ENCODE data around the gene LRCH1.
A peak's percentile ranks its signal among the peaks of the same experiment; 100 is the strongest.

Gene LRCH1

GRCh38 chr13:46560778-46561177 is 7.8 kb downstream of the LRCH1 start:
- Histone ChIP-seq H3K9me3 (ENCODE audit: control extremely low read depth in 1 of 5, control insufficient read depth in 4 of 5, insufficient read depth in 2 of 5, low read depth in 1 of 5, low read length in 4 of 5) (no peaks in the 10 kb centered on the region), H3K27me3 (replicated peaks in 2 of 5; ENCODE audit: control insufficient read depth in 4 of 5, insufficient read depth in 5 of 5, low read length in 4 of 5) (no peaks in the 10 kb centered on the region), H3K4me1 (ENCODE audit: control extremely low read depth in 1 of 4, control insufficient read depth in 4 of 4, insufficient read depth in 4 of 4, low read length in 3 of 4) (peaks cover 5 to 12% (median 7%) of the 10 kb centered on the region in 4 experiments), H3K36me3 (ENCODE audit: control insufficient read depth in 4 of 4, insufficient read depth in 4 of 4, low read length in 3 of 4) (peaks cover 0 to 10% (median 0%) of the 10 kb centered on the region in 4 experiments), H3K4me3 (ENCODE audit: control insufficient read depth in 1 of 7, extremely low read depth in 1 of 7, insufficient read depth in 4 of 7, low read depth in 2 of 7, low read length in 6 of 7) (no peak overlapping the region), H3K27ac (ENCODE audit: insufficient read depth in 1 of 2, low read depth in 1 of 2, low read length in 2 of 2, poor library complexity in 1 of 2, severe bottlenecking in 2 of 2) (no peak overlapping the region)
- no peak for DNase-seq
- ChIA-PET CTCF (no interaction called here), POLR2A (no interaction called here)

- CTCF ChIA-PET: no interaction called here
- POLR2A ChIA-PET: no interaction called here
Measured at GRCh38 chr13:46561286-46561685, 8.3 kb downstream of the LRCH1 start.

GRCh38 chr13:46561691-46562090 is 8.7 kb downstream of the LRCH1 start:
- POLR2A ChIA-PET: no interaction called here
- Histone ChIP-seq H3K4me3 (ENCODE audit: control insufficient read depth in 1 of 7, extremely low read depth in 1 of 7, insufficient read depth in 4 of 7, low read depth in 2 of 7, low read length in 6 of 7) (no peak overlapping the region), H3K27me3 (replicated peaks in 2 of 5; ENCODE audit: control insufficient read depth in 4 of 5, insufficient read depth in 5 of 5, low read length in 4 of 5) (no peaks in the 10 kb centered on the region), H3K27ac (ENCODE audit: insufficient read depth in 1 of 2, low read depth in 1 of 2, low read length in 2 of 2, poor library complexity in 1 of 2, severe bottlenecking in 2 of 2) (no peak overlapping the region), H3K36me3 (ENCODE audit: control insufficient read depth in 4 of 4, insufficient read depth in 4 of 4, low read length in 3 of 4) (peaks cover 0 to 10% (median 0%) of the 10 kb centered on the region in 4 experiments), H3K4me1 (ENCODE audit: control extremely low read depth in 1 of 4, control insufficient read depth in 4 of 4, insufficient read depth in 4 of 4, low read length in 3 of 4) (peaks cover 1 to 7% (median 6%) of the 10 kb centered on the region in 4 experiments), H3K9me3 (ENCODE audit: control extremely low read depth in 1 of 5, control insufficient read depth in 4 of 5, insufficient read depth in 2 of 5, low read depth in 1 of 5, low read length in 4 of 5) (no peaks in the 10 kb centered on the region)
- WGBS (ENCODE audit: insufficient coverage): 100% methylated on average over 1 of the region's 1 CpG
- no peak for DNase-seq
- CTCF ChIA-PET: interaction anchor here (1.7 to 1.8 kb wide), 2 partner anchors 16 to 42 kb away, joined by 4 to 6 read pairs; no protein-coding TSS in a partner anchor

More at GRCh38 chr13:46561286-46561685, 8.3 kb downstream of the LRCH1 start:
- Histone ChIP-seq H3K36me3 (ENCODE audit: control insufficient read depth in 4 of 4, insufficient read depth in 4 of 4, low read length in 3 of 4) (peaks cover 0 to 10% (median 0%) of the 10 kb centered on the region in 4 experiments), H3K9me3 (ENCODE audit: control extremely low read depth in 1 of 5, control insufficient read depth in 4 of 5, insufficient read depth in 2 of 5, low read depth in 1 of 5, low read length in 4 of 5) (no peaks in the 10 kb centered on the region), H3K4me3 (ENCODE audit: control insufficient read depth in 1 of 7, extremely low read depth in 1 of 7, insufficient read depth in 4 of 7, low read depth in 2 of 7, low read length in 6 of 7) (no peak overlapping the region), H3K4me1 (ENCODE audit: control extremely low read depth in 1 of 4, control insufficient read depth in 4 of 4, insufficient read depth in 4 of 4, low read length in 3 of 4) (peaks cover 3 to 11% (median 6%) of the 10 kb centered on the region in 4 experiments), H3K27ac (ENCODE audit: insufficient read depth in 1 of 2, low read depth in 1 of 2, low read length in 2 of 2, poor library complexity in 1 of 2, severe bottlenecking in 2 of 2) (no peak overlapping the region), H3K27me3 (replicated peaks in 2 of 5; ENCODE audit: control insufficient read depth in 4 of 5, insufficient read depth in 5 of 5, low read length in 4 of 5) (no peaks in the 10 kb centered on the region)
- no peak for DNase-seq
- WGBS (ENCODE audit: insufficient coverage): 60% methylated on average over 1 of the region's 2 CpGs

- peaks cover 0 to 10% (median 0%) of the 10 kb centered on the region in 4 experiments for H3K36me3 ChIP-seq (ENCODE audit: control insufficient read depth in 4 of 4, insufficient read depth in 4 of 4, low read length in 3 of 4)
- peaks cover 1 to 7% (median 6%) of the 10 kb centered on the region in 4 experiments for H3K4me1 ChIP-seq (ENCODE audit: control extremely low read depth in 1 of 4, control insufficient read depth in 4 of 4, insufficient read depth in 4 of 4, low read length in 3 of 4)
- WGBS (ENCODE audit: insufficient coverage): 100% methylated on average over 2 of the region's 2 CpGs
- H3K27me3 ChIP-seq (replicated peaks in 2 of 5; ENCODE audit: control insufficient read depth in 4 of 5, insufficient read depth in 5 of 5, low read length in 4 of 5): no peaks in the 10 kb centered on the region
- H3K4me3 ChIP-seq (ENCODE audit: control insufficient read depth in 1 of 7, extremely low read depth in 1 of 7, insufficient read depth in 4 of 7, low read depth in 2 of 7, low read length in 6 of 7): no peak overlapping the region
- no peak for DNase-seq
- no peaks in the 10 kb centered on the region for H3K9me3 ChIP-seq (ENCODE audit: control extremely low read depth in 1 of 5, control insufficient read depth in 4 of 5, insufficient read depth in 2 of 5, low read depth in 1 of 5, low read length in 4 of 5)
- H3K27ac ChIP-seq (ENCODE audit: insufficient read depth in 1 of 2, low read depth in 1 of 2, low read length in 2 of 2, poor library complexity in 1 of 2, severe bottlenecking in 2 of 2): no peak overlapping the region
- POLR2A ChIA-PET: no interaction called here
- CTCF ChIA-PET: interaction anchor here (1.7 to 2.1 kb wide), 3 partner anchors 10 to 41 kb away, joined by 4 to 13 read pairs (median 6); no protein-coding TSS in a partner anchor
Measured at GRCh38 chr13:46562152-46562551, 9.2 kb downstream of the LRCH1 start.

GRCh38 chr13:46562581-46562980 is 9.6 kb downstream of the LRCH1 start:
- H3K4me1 ChIP-seq (ENCODE audit: control extremely low read depth in 1 of 4, control insufficient read depth in 4 of 4, insufficient read depth in 4 of 4, low read length in 3 of 4): peaks cover 1 to 7% (median 6%) of the 10 kb centered on the region in 4 experiments
- ChIA-PET POLR2A (no interaction called here), CTCF (interaction anchor here (1.7 to 2.1 kb wide), 3 partner anchors 11 to 41 kb away, joined by 4 to 13 read pairs (median 6); no protein-coding TSS in a partner anchor)
- no peak for DNase-seq
- no peaks in the 10 kb centered on the region for H3K9me3 ChIP-seq (ENCODE audit: control extremely low read depth in 1 of 5, control insufficient read depth in 4 of 5, insufficient read depth in 2 of 5, low read depth in 1 of 5, low read length in 4 of 5)
- H3K27ac ChIP-seq (ENCODE audit: insufficient read depth in 1 of 2, low read depth in 1 of 2, low read length in 2 of 2, poor library complexity in 1 of 2, severe bottlenecking in 2 of 2): no peak overlapping the region
- no peak overlapping the region for H3K4me3 ChIP-seq (ENCODE audit: control insufficient read depth in 1 of 7, extremely low read depth in 1 of 7, insufficient read depth in 4 of 7, low read depth in 2 of 7, low read length in 6 of 7)
- H3K27me3 ChIP-seq (replicated peaks in 2 of 5; ENCODE audit: control insufficient read depth in 4 of 5, insufficient read depth in 5 of 5, low read length in 4 of 5): no peaks in the 10 kb centered on the region
- 93% methylated on average over 3 of the region's 5 CpGs for WGBS (ENCODE audit: insufficient coverage)
- peaks cover 0 to 10% (median 0%) of the 10 kb centered on the region in 4 experiments for H3K36me3 ChIP-seq (ENCODE audit: control insufficient read depth in 4 of 4, insufficient read depth in 4 of 4, low read length in 3 of 4)

- CTCF ChIA-PET: interaction anchor here (0.7 to 1.9 kb wide), 9 partner anchors 9 to 154 kb away, joined by 3 to 7 read pairs (median 4); no protein-coding TSS in a partner anchor
- Histone ChIP-seq H3K36me3 (ENCODE audit: control insufficient read depth in 4 of 4, insufficient read depth in 4 of 4, low read length in 3 of 4) (peaks cover 0 to 10% (median under 1%) of the 10 kb centered on the region in 4 experiments), H3K27ac (ENCODE audit: insufficient read depth in 1 of 2, low read depth in 1 of 2, low read length in 2 of 2, poor library complexity in 1 of 2, severe bottlenecking in 2 of 2) (no peak overlapping the region), H3K9me3 (ENCODE audit: control extremely low read depth in 1 of 5, control insufficient read depth in 4 of 5, insufficient read depth in 2 of 5, low read depth in 1 of 5, low read length in 4 of 5) (no peaks in the 10 kb centered on the region), H3K4me1 (ENCODE audit: control extremely low read depth in 1 of 4, control insufficient read depth in 4 of 4, insufficient read depth in 4 of 4, low read length in 3 of 4) (peaks cover under 1 to 8% (median 5%) of the 10 kb centered on the region in 4 experiments), H3K4me3 (ENCODE audit: control insufficient read depth in 1 of 7, extremely low read depth in 1 of 7, insufficient read depth in 4 of 7, low read depth in 2 of 7, low read length in 6 of 7) (no peak overlapping the region), H3K27me3 (replicated peaks in 2 of 5; ENCODE audit: control insufficient read depth in 4 of 5, insufficient read depth in 5 of 5, low read length in 4 of 5) (no peaks in the 10 kb centered on the region)
- 54% methylated on average over 6 of the region's 7 CpGs for WGBS (ENCODE audit: insufficient coverage)
- POLR2A ChIA-PET: no interaction called here
- peak in 1 of 3 donors; percentile 32 for DNase-seq
Measured at GRCh38 chr13:46565808-46566750, 13.1 kb downstream of the LRCH1 start.

GRCh38 chr13:46567671-46568070 is 14.7 kb downstream of the LRCH1 start:
- Histone ChIP-seq H3K27me3 (replicated peaks in 2 of 5; ENCODE audit: control insufficient read depth in 4 of 5, insufficient read depth in 5 of 5, low read length in 4 of 5) (no peaks in the 10 kb centered on the region), H3K4me1 (ENCODE audit: control extremely low read depth in 1 of 4, control insufficient read depth in 4 of 4, insufficient read depth in 4 of 4, low read length in 3 of 4) (peaks cover 0 to 12% (median 6%) of the 10 kb centered on the region in 4 experiments), H3K9me3 (ENCODE audit: control extremely low read depth in 1 of 5, control insufficient read depth in 4 of 5, insufficient read depth in 2 of 5, low read depth in 1 of 5, low read length in 4 of 5) (no peaks in the 10 kb centered on the region), H3K4me3 (ENCODE audit: control insufficient read depth in 1 of 7, extremely low read depth in 1 of 7, insufficient read depth in 4 of 7, low read depth in 2 of 7, low read length in 6 of 7) (no peak overlapping the region), H3K36me3 (ENCODE audit: control insufficient read depth in 4 of 4, insufficient read depth in 4 of 4, low read length in 3 of 4) (peaks cover 0 to 2% (median 0%) of the 10 kb centered on the region in 4 experiments), H3K27ac (ENCODE audit: insufficient read depth in 1 of 2, low read depth in 1 of 2, low read length in 2 of 2, poor library complexity in 1 of 2, severe bottlenecking in 2 of 2) (no peak overlapping the region)
- POLR2A ChIA-PET: no interaction called here
- CTCF ChIA-PET: interaction anchor here (1.2 to 1.5 kb wide), 2 partner anchors 17 to 152 kb away, joined by 5 read pairs; no protein-coding TSS in a partner anchor
- 100% methylated on average over 2 of the region's 2 CpGs for WGBS (ENCODE audit: insufficient coverage)
- DNase-seq: no peak

Data from common myeloid progenitor, CD34-positive (primary cell).